T-helper 1 cell treated with Interleukin-12 subunit alpha and Interleukin-12 subunit beta and Interleukin-4 antibody, amounts not matched to agents 30 ng/mL and 1 ng/mL, for 36 hours (primary cell): ENCODE data around the gene RAB6A. TPM values are rescaled to one million over a fixed set of nuclear protein-coding genes. Genes with fewer than 3 reads are reported as not detected.

Source experiments
- intact Hi-C: fragments of 100-400 bp; cut with micrococcal nuclease; formaldehyde crosslinking; loops from one replicate; pipeline ENCODE4 v1.15.1; 2024
- total RNA-seq: library from RNA; stranded (reverse); gene quantifications from 2 replicates; pipeline ENCODE4 v1.2.3, GENCODE V29; 2022

Gene RAB6A
- total RNA-seq, 1 donor from 2014 or later = 96.5 TPM

GRCh38 chr11:73633999-73634398 is 126.9 kb downstream of the RAB6A start:
- intact Hi-C loops = no loop called here

GRCh38 chr11:73632996-73633395 is 127.9 kb downstream of the RAB6A start:
- intact Hi-C loops = no loop called here

GRCh38 chr11:73629907-73630306 is 131.0 kb downstream of the RAB6A start:
- intact Hi-C loops = no loop called here

- intact Hi-C loops = loop anchor here (1.0 kb wide), 3 partner anchors 28 to 305 kb away; partner anchors contain the start of gene FAM168A
These were observed 135.1 kb downstream of the RAB6A start for GRCh38 chr11:73625696-73626318.

Other genes starting within 250 kb of the RAB6A start
- 29.4 and 30.0 TPM in 2 replicates for gene FAM168A, start 163.0 kb downstream of the RAB6A start, total RNA-seq
- 3.8 and 4.7 TPM in 2 replicates for gene PLEKHB1, start 114.5 kb downstream of the RAB6A start, total RNA-seq
- 50.4 and 51.8 TPM in 2 replicates for gene MRPL48, start 26.8 kb upstream of the RAB6A start, total RNA-seq
- gene COA4, start 115.8 kb upstream of the RAB6A start, total RNA-seq = 62.2 and 73.1 TPM in 2 replicates
- gene PAAF1, start 115.9 kb upstream of the RAB6A start, total RNA-seq = 19.2 and 19.9 TPM in 2 replicates
- 0.10 TPM in 1 of 2 replicates, not detected in the other for gene DNAJB13, start 190.0 kb upstream of the RAB6A start, total RNA-seq
- 461 and 494 TPM in 2 replicates for gene UCP2, start 221.8 kb upstream of the RAB6A start, total RNA-seq
- 3.4 and 5.0 TPM in 2 replicates for gene UCP3, start 248.0 kb upstream of the RAB6A start, total RNA-seq